Mammary epithelial cell (primary cell): ENCODE results near the gene MAPKBP1.

Source experiments
- CTCF ChIP-seq, 2 donors: IDR thresholded peaks in 1 of 2; conservative IDR thresholded peaks in 1 of 2; 2 replicates each; pipeline ENCODE4 v1.5.1; 2011 to 2012; ENCODE audit warnings: inconsistent platforms in 2 of 2, low read length in 2 of 2, mild to moderate bottlenecking in 2 of 2, control low read depth in 1 of 2, low read depth in 1 of 2; ENCODE audit not compliant: insufficient read depth in 1 of 2; ENCODE audit errors: extremely low read depth in 1 of 2
- EZH2 ChIP-seq: IDR thresholded peaks from 2 replicates; pipeline ENCODE4 v1.6.1; 2012; ENCODE audit warnings: low read length, inconsistent platforms, borderline replicate concordance

- TF ChIP-seq CTCF (conservative IDR thresholded peaks at IDR 0.05 in 1 of 2, IDR thresholded peaks at IDR 0.05 in 1 of 2; ENCODE audit: extremely low read depth in 1 of 2, insufficient read depth in 1 of 2, low read depth in 1 of 2, low read length in 2 of 2) (no peak), EZH2 (no peak)
These were observed 19.8 kb downstream of the MAPKBP1 start for GRCh38 chr15:41794081-41794480.
